Mesendoderm (in vitro differentiated cells): ENCODE data around the gene PCK1. TPM values are rescaled to one million over a fixed set of nuclear protein-coding genes. Genes with fewer than 3 reads are reported as not detected.
A peak's percentile ranks its signal among the peaks of the same experiment; 100 is the strongest.
"Not testable (repeated sequence)": the region's sequence is repeated elsewhere in the genome, so short reads cannot be mapped to it uniquely, and the experiment has no call there.

Experiments used
- DNase-seq: peaks from one replicate; pipeline ENCODE4 v3.0.0; 2013
- H2AK5ac ChIP-seq: 2 replicates; pipeline ENCODE4 v1.6.1; 2013; ENCODE audit warnings: low read length, inconsistent platforms
- H2BK120ac ChIP-seq: 2 replicates; pipeline ENCODE4 v1.6.1; 2013; ENCODE audit warnings: low read depth, mild to moderate bottlenecking, low read length, moderate library complexity, mixed read lengths
- H2BK15ac ChIP-seq: replicated peaks from 2 replicates; pipeline ENCODE4 v1.6.1; 2013; ENCODE audit warnings: low read depth, mild to moderate bottlenecking, moderate library complexity
- H2BK5ac ChIP-seq: 2 replicates; pipeline ENCODE4 v1.6.1; 2013; ENCODE audit warnings: low read length, inconsistent platforms
- H3K18ac ChIP-seq: 2 replicates; pipeline ENCODE4 v1.6.1; 2013; ENCODE audit warnings: mild to moderate bottlenecking, low read length, mixed read lengths
- H3K23ac ChIP-seq: one replicate; pipeline ENCODE4 v1.6.1; 2013; ENCODE audit warnings: low read length
- H3K27ac ChIP-seq: 2 replicates; pipeline ENCODE4 v1.5.1; 2013; ENCODE audit warnings: low read depth, mild to moderate bottlenecking, inconsistent platforms, low read length, moderate library complexity
- H3K27me3 ChIP-seq: 2 replicates; pipeline ENCODE4 v1.6.1; 2013; ENCODE audit warnings: low read length, control low read depth, mild to moderate bottlenecking, inconsistent platforms; ENCODE audit not compliant: insufficient read depth, poor library complexity
- H3K36me3 ChIP-seq: 2 replicates; pipeline ENCODE4 v1.6.1; 2013; ENCODE audit warnings: low read length, inconsistent platforms; ENCODE audit not compliant: control insufficient read depth, insufficient read depth
- H3K4ac ChIP-seq: one replicate; pipeline ENCODE4 v1.6.1; 2013; ENCODE audit warnings: low read depth, mild to moderate bottlenecking, low read length, moderate library complexity
- H3K4me1 ChIP-seq: 2 replicates; pipeline ENCODE4 v1.6.1; 2013; ENCODE audit warnings: low read depth, low read length, inconsistent platforms; ENCODE audit not compliant: control insufficient read depth
- H3K4me2 ChIP-seq: 2 replicates; pipeline ENCODE4 v1.6.1; 2013; ENCODE audit warnings: low read length
- H3K4me3 ChIP-seq: 2 replicates; pipeline ENCODE4 v1.5.1; 2013; ENCODE audit warnings: mild to moderate bottlenecking, low read length
- H3K56ac ChIP-seq: one replicate; pipeline ENCODE4 v1.6.1; 2013; ENCODE audit warnings: low read length
- H3K79me1 ChIP-seq: 2 replicates; pipeline ENCODE4 v1.6.1; 2013; ENCODE audit warnings: low read length, inconsistent platforms
- H3K79me2 ChIP-seq: 2 replicates; pipeline ENCODE4 v1.6.1; 2013; ENCODE audit warnings: mild to moderate bottlenecking, low read length; ENCODE audit not compliant: control insufficient read depth, insufficient read depth
- H3K9ac ChIP-seq: 2 replicates; pipeline ENCODE4 v1.6.1; 2013; ENCODE audit warnings: low read length, inconsistent platforms
- H4K5ac ChIP-seq: one replicate; pipeline ENCODE4 v1.6.1; 2013; ENCODE audit warnings: low read length
- H4K8ac ChIP-seq: one replicate; pipeline ENCODE4 v1.6.1; 2013; ENCODE audit warnings: low read depth, mild to moderate bottlenecking, control low read depth, low read length, moderate library complexity
- WGBS: extraction: QIAGEN DNeasy Blood & Tissue Kit; methylation state at CpG from one replicate; pipeline ENCODE4 v1.1.7; 2013; ENCODE audit warnings: low lambda C conversion rate, missing lambda C conversion rate; ENCODE audit not compliant: insufficient coverage; ENCODE audit errors: extremely low coverage; 5-methylcytosine and 5-hydroxymethylcytosine counted together
- polyA plus RNA-seq, 2 experiments: library from polyadenylated mRNA; stranded (reverse); fragments of 200-250 nt; gene quantifications; one replicate each; pipeline ENCODE4 v1.2.3, GENCODE V29; 2013

Gene PCK1
- polyA plus RNA-seq (2013, experiment 1 of 2) = not detected
- polyA plus RNA-seq (2013, experiment 2 of 2) = not detected

GRCh38 chr20:57560554-57561355 is at the start of gene PCK1:
TSS of gene PCK1 (plus strand) at chr20:57561110. CDS start at chr20:57561412, 302 bp downstream.
- Histone ChIP-seq H3K27me3 (no peaks in the 10 kb centered on the region), H3K23ac (peak within 1 kb of the TSS; percentile 39), H2AK5ac (no peak within 1 kb of the TSS), H3K79me1 (no peaks in the 10 kb centered on the region), H3K4me1 (no peaks in the 10 kb centered on the region), H3K36me3 (no peaks in the 10 kb centered on the region), H3K56ac (no peak within 1 kb of the TSS), H3K4me2 (no peak within 1 kb of the TSS), H2BK5ac (no peak within 1 kb of the TSS), H3K18ac (no peak within 1 kb of the TSS), H4K5ac (no peak within 1 kb of the TSS), H2BK15ac (no peak within 1 kb of the TSS), H2BK120ac (no peak within 1 kb of the TSS), H3K79me2 (no peaks in the 10 kb centered on the region), H3K9ac (no peak within 1 kb of the TSS), H4K8ac (no peak within 1 kb of the TSS), H3K27ac (no peak within 1 kb of the TSS), H3K4ac (no peak within 1 kb of the TSS), H3K4me3 (no peak within 1 kb of the TSS)
- no CpG with 5 or more reads among the region's 14 CpGs for WGBS
- DNase-seq = no peak

GRCh38 chr20:57511709-57512108 is 49.2 kb upstream of the PCK1 start:
- H2BK5ac ChIP-seq, H3K18ac ChIP-seq, H3K4me3 ChIP-seq, H3K9ac ChIP-seq, H3K4me2 ChIP-seq, H3K27ac ChIP-seq, H3K4me1 ChIP-seq, H2AK5ac ChIP-seq, DNase-seq, H2BK15ac ChIP-seq, H3K56ac ChIP-seq, H3K79me1 ChIP-seq, H2BK120ac ChIP-seq, H4K5ac ChIP-seq, H3K79me2 ChIP-seq, H3K23ac ChIP-seq, H4K8ac ChIP-seq, H3K27me3 ChIP-seq, H3K4ac ChIP-seq, H3K36me3 ChIP-seq: not testable (repeated sequence)
- no CpG with 5 or more reads among the region's 7 CpGs for WGBS

- Histone ChIP-seq H2AK5ac (no peak overlapping the region), H3K4me1 (no peaks in the 10 kb centered on the region), H3K23ac (no peak overlapping the region), H3K79me1 (no peaks in the 10 kb centered on the region), H3K9ac (no peak overlapping the region), H3K56ac (peak overlapping the region; percentile 7), H4K5ac (no peak overlapping the region), H3K4me2 (no peak overlapping the region), H3K79me2 (no peaks in the 10 kb centered on the region), H3K27me3 (no peaks in the 10 kb centered on the region), H3K27ac (no peak overlapping the region), H3K18ac (no peak overlapping the region), H3K4ac (no peak overlapping the region), H3K36me3 (no peaks in the 10 kb centered on the region), H2BK15ac (no peak overlapping the region), H4K8ac (no peak overlapping the region), H2BK120ac (no peak overlapping the region), H2BK5ac (no peak overlapping the region), H3K4me3 (no peak overlapping the region)
- no CpG with 5 or more reads among the region's 5 CpGs for WGBS
- no peak for DNase-seq
These were observed 48.5 kb upstream of the PCK1 start for GRCh38 chr20:57512432-57512831.

GRCh38 chr20:57513199-57513598 is 47.7 kb upstream of the PCK1 start:
- Histone ChIP-seq H2BK15ac (no peak overlapping the region), H3K23ac (no peak overlapping the region), H3K79me1 (no peaks in the 10 kb centered on the region), H2BK5ac (no peak overlapping the region), H3K36me3 (no peaks in the 10 kb centered on the region), H4K5ac (no peak overlapping the region), H3K4me1 (no peaks in the 10 kb centered on the region), H3K9ac (no peak overlapping the region), H3K4ac (no peak overlapping the region), H3K4me3 (no peak overlapping the region), H3K27ac (no peak overlapping the region), H3K79me2 (no peaks in the 10 kb centered on the region), H3K27me3 (no peaks in the 10 kb centered on the region), H2BK120ac (no peak overlapping the region), H3K18ac (no peak overlapping the region), H2AK5ac (no peak overlapping the region), H3K4me2 (no peak overlapping the region), H4K8ac (no peak overlapping the region), H3K56ac (no peak overlapping the region)
- no CpG with 5 or more reads among the region's 1 CpG for WGBS
- DNase-seq = no peak

- Histone ChIP-seq H2BK120ac (no peak overlapping the region), H2BK5ac (no peak overlapping the region), H3K18ac (no peak overlapping the region), H3K79me2 (no peaks in the 10 kb centered on the region), H3K9ac (peak overlapping the region; percentile 10), H3K4me1 (no peaks in the 10 kb centered on the region), H3K56ac (no peak overlapping the region), H3K23ac (no peak overlapping the region), H4K8ac (no peak overlapping the region), H3K4ac (no peak overlapping the region), H2BK15ac (no peak overlapping the region), H3K4me3 (no peak overlapping the region), H3K27ac (no peak overlapping the region), H2AK5ac (no peak overlapping the region), H3K4me2 (no peak overlapping the region), H3K27me3 (no peaks in the 10 kb centered on the region), H3K79me1 (no peaks in the 10 kb centered on the region), H3K36me3 (no peaks in the 10 kb centered on the region), H4K5ac (no peak overlapping the region)
- WGBS = no CpG with 5 or more reads among the region's 17 CpGs
- peak; percentile 82 for DNase-seq
These were observed 46.6 kb upstream of the PCK1 start for GRCh38 chr20:57514273-57514751.
